OCI-M2 (cell line): ENCODE measurements around the gene FANCC.

ENCODE experiments used
- DNase-seq: peaks from one replicate; lab custom pipeline; 2025; ENCODE audit not compliant: unreplicated experiment; lab: John Stamatoyannopoulos, UW

Gene FANCC

GRCh38 chr9:95150903-95151302 is 166.6 kb downstream of the FANCC start:
- no peak for DNase-seq

- DNase-seq = no peak
Measured at GRCh38 chr9:95148208-95148520, 169.3 kb downstream of the FANCC start.

DNA sequence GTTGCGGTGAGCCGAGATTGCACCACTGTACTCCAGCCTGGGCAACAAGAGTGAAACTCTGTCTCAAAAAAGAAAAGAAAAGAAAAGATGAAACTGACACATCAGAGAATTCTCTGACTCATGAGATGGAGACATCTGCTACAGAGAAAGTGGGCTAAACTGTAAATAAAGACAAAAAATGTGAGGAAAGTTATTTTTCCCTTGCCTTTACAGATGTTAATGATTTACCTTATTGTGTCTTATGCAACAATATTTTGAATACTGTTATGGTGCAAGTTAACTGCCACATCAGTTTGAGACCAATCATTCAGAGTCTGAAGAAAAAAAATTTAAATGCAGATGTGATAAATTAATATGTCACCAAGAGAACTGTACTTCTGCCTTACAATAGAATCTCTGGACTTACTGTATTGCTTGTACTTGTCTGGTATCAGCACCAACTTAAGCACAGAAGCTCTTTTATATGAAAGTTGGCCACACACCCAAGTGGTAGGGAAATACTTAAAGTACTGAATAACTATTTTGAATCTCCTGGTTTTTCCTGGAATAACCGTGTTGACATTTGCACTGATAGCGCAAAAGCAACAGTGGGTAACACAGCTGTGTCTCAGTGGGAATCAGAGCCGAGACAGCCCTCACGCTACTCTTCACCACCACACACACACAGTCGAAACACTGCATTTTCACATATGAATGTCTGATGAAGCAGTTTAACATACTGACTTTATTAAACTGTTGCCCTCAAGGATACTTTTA is 169.9 kb downstream of the FANCC start:
- DNase-seq = no peak

DNA sequence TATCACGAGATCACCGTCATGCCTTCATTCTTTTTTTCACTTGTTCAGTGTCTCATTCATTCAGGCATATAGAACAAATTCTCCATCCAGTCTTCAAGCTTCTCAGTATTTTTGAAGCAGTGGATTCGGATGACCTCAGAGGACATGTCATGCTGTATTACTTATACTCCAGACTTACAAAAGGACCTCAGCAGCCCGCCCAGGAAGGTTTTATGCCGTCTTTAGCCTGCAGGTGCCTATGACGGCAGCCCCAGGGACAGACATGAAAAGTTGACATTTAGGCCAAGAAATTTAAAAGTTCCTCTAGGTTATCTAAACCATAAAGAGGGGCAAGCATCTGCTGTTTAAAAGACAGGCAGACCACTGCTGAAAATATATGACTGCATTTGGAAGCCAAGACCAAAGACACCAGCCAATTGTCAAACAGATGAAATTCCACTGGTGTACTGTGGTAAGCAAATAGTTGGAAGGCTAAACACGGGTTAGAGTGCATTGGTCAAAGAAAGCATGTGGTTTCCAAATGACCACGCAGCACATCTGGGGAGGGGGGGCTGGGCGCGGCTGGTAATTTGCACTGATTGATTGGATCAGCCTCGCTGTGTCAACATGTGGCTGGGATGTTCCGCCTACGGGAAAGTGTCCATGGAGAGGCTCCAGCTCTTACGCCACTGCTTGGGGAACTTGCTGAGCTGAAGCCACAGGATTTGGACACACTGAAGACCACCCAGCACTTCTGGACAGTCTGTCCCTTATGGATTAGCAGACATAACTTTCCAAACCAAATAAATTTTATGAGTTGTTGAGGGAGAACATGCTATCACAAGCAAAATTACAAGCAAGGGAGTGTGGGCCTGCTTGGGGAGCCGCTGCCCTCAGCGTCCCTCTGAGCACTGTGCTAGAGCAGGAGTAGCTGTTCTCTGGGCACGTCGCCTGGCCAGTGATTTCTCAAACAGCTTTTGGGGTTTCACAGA is 173.6 kb downstream of the FANCC start:
- DNase-seq = no peak

DNA sequence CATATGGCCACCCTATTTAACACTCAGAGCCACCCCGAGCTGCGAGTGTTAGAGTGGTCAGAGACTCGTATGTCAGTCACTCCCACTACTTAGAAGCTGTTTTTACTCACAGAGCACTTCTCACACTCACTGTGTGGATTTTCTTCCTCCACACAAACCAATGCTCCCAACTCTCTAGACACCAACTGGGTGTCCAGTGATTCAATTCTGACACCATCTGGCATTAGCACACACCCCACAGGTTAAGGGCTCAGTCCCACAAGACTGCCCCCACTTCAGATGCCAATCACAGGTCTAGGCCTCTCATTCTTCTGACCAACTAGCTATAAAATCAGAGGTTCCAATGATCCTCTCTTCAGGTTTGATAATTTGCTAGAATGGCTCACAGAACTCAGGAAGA is 174.8 kb downstream of the FANCC start:
- no peak for DNase-seq

DNA sequence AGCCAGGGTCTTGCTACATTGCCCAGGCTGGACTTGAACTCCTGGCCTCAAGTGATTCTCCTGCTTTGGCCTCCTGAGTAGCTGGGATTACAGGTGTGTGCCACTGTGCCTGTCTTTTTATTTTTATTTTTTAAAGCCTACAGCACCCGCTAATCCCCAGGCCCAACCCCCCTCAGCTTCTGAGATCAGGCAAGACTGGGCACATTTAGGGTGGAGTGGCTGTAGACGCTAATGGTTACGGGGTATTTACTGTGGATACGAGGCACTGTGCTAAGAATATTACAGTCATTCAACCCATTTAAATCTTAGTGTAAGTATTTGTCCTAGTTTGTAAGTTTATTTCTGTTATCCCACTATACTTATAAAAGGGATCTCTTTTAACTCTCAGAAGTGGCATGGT is 175.2 kb downstream of the FANCC start:
- no peak for DNase-seq

GRCh38 chr9:95140821-95141220 is 176.7 kb downstream of the FANCC start:
- DNase-seq = no peak

DNA sequence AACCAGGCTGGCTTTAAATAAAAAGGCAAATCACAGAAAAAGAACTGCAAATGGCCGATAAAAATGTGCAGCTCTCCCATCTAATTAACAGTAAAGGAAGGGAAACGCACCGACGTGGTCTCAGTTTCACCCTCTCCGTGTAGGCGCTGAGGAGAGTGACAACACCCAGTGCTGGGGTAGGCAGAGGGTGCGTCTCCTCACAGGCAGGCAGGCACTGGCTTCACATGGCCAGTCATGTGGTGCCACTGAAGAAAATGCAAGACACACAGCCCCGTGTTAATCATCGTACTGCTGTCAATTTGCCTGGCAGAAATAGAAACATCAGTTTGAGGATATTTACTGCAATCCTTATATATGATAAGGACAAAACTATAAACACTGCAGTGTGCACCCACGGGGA is 178.4 kb downstream of the FANCC start:
- DNase-seq = no peak

DNA sequence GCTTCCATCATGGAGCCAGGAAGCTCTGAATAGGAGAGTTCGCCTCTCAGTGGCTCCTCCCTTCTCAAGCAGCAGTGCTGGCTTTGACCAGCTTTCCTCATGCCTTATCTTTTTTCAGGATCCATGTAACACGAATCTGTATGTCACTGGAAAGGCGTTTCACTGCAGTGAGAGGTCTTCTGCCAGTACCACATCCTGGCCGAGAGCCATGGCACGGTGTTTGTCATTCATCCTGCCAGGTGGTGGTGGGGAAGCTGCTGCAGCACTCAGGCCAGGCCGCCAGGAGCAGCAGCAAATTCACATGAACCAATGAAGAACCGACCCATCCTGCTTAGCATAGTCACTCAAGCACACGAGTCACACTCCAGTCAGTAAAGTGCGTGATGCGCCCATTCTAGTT is 179.0 kb downstream of the FANCC start:
- DNase-seq = no peak

- no peak for DNase-seq
Measured at GRCh38 chr9:95137587-95138145, 179.8 kb downstream of the FANCC start.

- DNase-seq = no peak
Measured at GRCh38 chr9:95135756-95136155, 181.8 kb downstream of the FANCC start.

- DNase-seq = no peak
Measured at GRCh38 chr9:95134457-95134881, 183.0 kb downstream of the FANCC start.

GRCh38 chr9:95133325-95133705 is 184.2 kb downstream of the FANCC start:
- no peak for DNase-seq

- DNase-seq = no peak
Measured at GRCh38 chr9:95132366-95133324, 184.9 kb downstream of the FANCC start.

- DNase-seq = peak; percentile 45
Measured at GRCh38 chr9:95131023-95131943, 186.2 kb downstream of the FANCC start.

GRCh38 chr9:95130484-95130883 is 187.0 kb downstream of the FANCC start:
- DNase-seq = no peak

GRCh38 chr9:95129476-95130291 is 187.8 kb downstream of the FANCC start:
- DNase-seq = no peak

GRCh38 chr9:95128177-95128524 is 189.4 kb downstream of the FANCC start:
- no peak for DNase-seq
